Measurements from ENCODE around the gene SLC26A8. TPM values are rescaled to one million over a fixed set of nuclear protein-coding genes. Genes with fewer than 3 reads are reported as not detected.

SLC26A8 gene
- total and polyA plus RNA-seq, 2 of the 13 experiments (the other 11 are each of a cell fraction or from before 2014, with no cell fraction given): 0.46 TPM; not detected in 1

- peak; percentile 85 for TF ChIP-seq POGK (CRISPR knock-in tag; conservative IDR thresholded peaks at IDR 0.05)
- no peak; the same call in 1 of the 2 replicates for TF ChIP-seq FOSL1 (CRISPR knock-in tag; IDR thresholded peaks at IDR 0.05; ENCODE audit: borderline replicate concordance)
- TF ChIP-seq BHLHE40 (IDR thresholded peaks at IDR 0.05; ENCODE audit: low read length): no peak
- TF ChIP-seq FOXP4 (CRISPR knock-in tag; IDR thresholded peaks at IDR 0.05): peak; percentile 58
- no peak for TF ChIP-seq ZNF121 (CRISPR knock-in tag; IDR thresholded peaks at IDR 0.05)
- TF ChIP-seq NFE2L1 (CRISPR knock-in tag; IDR thresholded peaks at IDR 0.05; ENCODE audit: borderline replicate concordance): no peak
- no peak for TF ChIP-seq PAWR (CRISPR knock-in tag; IDR thresholded peaks at IDR 0.05; ENCODE audit: borderline replicate concordance)
- TF ChIP-seq EP300 (IDR thresholded peaks at IDR 0.05; ENCODE audit: low read depth in 2 of 2, low read length in 2 of 2): peak in 1 of 2 experiments; percentile 61; a peak in 1 of 4 replicates
- TF ChIP-seq EP300 (CRISPR knock-in tag; IDR thresholded peaks at IDR 0.05; ENCODE audit: borderline replicate concordance): peak; percentile 24; the same call in 1 of the 2 replicates
- TF ChIP-seq HOXD1 (CRISPR knock-in tag; IDR thresholded peaks at IDR 0.05): peak; percentile 51
- no peak for TF ChIP-seq KDM1A (CRISPR knock-in tag; IDR thresholded peaks at IDR 0.05)
- TF ChIP-seq ZBTB33 (CRISPR knock-in tag; IDR thresholded peaks at IDR 0.05): peak; percentile 67
- TF ChIP-seq TSC22D2 (CRISPR knock-in tag; IDR thresholded peaks at IDR 0.05; ENCODE audit: borderline replicate concordance): peak; percentile 73; the same call in 1 of the 2 replicates
- TF ChIP-seq ZNF687 (CRISPR knock-in tag; IDR thresholded peaks at IDR 0.05): peak; percentile 83
- no peak for TF ChIP-seq PRPF4 (IDR thresholded peaks at IDR 0.05; ENCODE audit: low read depth, low read length, poor library complexity, severe bottlenecking)
These were observed 3.2 kb upstream of the SLC26A8 start, which contains the start of gene MAPK14 (continued) for GRCh38 chr6:36027501-36028087.
